Astrocyte (in vitro differentiated cells and primary cell): ENCODE data around the gene PDE9A.

Source experiments
- CTCF ChIP-seq: IDR thresholded peaks from 2 replicates; pipeline ENCODE4 v1.5.1; 2011; ENCODE audit warnings: low read depth, mild to moderate bottlenecking, inconsistent platforms, low read length, moderate library complexity; ENCODE audit not compliant: insufficient read depth
- EZH2 ChIP-seq: IDR thresholded peaks from 2 replicates; pipeline ENCODE4 v1.6.1; 2012; ENCODE audit warnings: mild to moderate bottlenecking, low read length, inconsistent platforms; ENCODE audit not compliant: insufficient read depth

- TF ChIP-seq CTCF, result no peak
- no peak for TF ChIP-seq EZH2
Measured at GRCh38 chr21:42678618-42679295, 25.3 kb downstream of the PDE9A start.
